Measurements from ENCODE around the gene GALNT6.
A peak's percentile ranks its signal among the peaks of the same experiment; 100 is the strongest.

The GALNT6 gene

DNA sequence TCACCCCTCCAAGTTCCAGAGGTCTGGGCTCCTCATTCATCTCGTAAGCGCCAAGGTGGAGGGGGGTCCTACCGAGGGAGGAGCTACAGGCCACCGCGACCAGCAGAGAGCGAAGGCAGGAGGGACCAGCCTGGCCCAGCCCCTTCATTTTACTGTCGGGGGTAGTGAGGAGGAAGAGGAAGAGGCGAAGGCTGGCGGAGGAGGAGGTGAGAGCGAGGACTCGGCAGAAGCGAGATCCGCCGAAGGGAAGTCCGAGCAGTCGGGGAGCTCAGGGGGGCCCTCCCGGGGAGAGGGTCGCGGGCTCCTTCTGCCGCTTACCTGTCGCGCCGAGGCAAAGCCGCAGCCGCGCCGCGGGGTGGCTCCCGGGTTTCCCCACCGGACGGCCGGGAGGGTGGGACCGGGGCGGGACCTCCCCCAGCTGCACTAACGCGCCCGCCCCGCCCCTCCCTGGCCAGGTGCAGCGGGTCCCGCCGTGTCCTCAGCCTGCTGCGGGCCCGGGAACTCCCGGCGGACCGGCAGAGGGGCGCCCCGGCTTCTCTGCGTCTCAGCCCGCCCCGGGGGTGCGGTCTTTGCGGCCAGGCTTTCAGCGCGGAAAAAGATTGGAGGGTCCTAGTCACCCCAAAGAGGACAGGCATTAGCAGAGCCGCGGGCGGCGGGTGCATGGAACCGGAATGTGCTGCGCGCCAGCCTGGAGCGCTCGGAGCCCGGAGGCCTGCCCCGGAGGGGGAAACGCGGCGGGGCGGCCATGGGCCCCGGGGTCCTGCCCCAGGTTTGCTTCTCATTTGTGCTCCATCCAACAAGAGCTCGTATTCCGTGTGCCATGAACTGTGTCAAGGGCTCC lies at the start of gene GALNT6:
GALNT6 (minus strand) TSS at position 124 of the 841 bp plus-strand sequence. CDS start 11,625 bp downstream, outside the sequence.
- peak; percentile 52 to 54 for DNase-seq (ENCODE audit: extremely low read depth in 1 of 2, low read depth in 1 of 2)

DNA sequence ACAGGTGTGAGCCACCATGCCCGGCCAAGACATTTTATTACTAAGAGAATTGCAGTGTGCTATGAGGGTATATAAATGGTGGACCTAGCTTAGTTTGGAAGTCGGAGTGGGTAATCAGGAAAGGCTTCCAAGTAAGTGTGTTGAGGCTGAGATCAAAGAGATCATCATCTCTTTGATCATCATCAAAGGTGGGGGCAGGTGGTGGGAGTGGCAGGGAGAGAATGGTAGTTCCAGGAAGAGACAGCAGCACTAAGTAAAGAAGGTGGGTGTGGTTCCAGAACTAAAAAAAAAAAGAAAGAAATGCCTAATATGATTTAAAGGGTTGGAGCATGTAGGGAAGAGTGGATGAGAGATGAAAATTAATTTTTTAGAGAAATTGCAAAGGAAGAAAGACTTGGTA lies 48.1 kb upstream of the GALNT6 start:
- no peak for DNase-seq (ENCODE audit: extremely low read depth in 1 of 2, low read depth in 1 of 2)

GRCh38 chr12:51437431-51437830 lies 46.2 kb upstream of the GALNT6 start:
- DNase-seq (ENCODE audit: extremely low read depth in 1 of 2, low read depth in 1 of 2) = no peak

DNA sequence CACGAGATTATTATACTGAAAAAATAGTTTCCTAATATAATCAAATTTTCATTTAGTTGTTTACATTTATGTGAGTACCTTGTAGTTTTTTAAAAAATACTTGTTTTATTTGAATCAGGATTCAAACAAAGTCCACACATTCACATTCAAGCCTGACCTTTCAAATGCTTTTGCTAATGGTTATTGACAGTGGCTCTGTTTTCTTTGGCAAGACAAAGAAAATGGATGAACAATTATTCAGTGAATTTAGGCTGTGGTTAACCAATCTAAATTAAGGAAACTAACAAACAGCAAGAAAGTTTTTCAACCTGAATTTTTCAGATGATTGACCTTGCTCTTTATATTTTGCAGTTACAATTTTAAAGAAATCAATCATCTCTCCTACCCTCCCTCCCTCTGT lies 43.1 kb upstream of the GALNT6 start:
- DNase-seq (ENCODE audit: extremely low read depth in 1 of 2, low read depth in 1 of 2) = no peak

GRCh38 chr12:51432921-51433320 lies 41.7 kb upstream of the GALNT6 start:
- no peak for DNase-seq (ENCODE audit: extremely low read depth in 1 of 2, low read depth in 1 of 2)

DNA sequence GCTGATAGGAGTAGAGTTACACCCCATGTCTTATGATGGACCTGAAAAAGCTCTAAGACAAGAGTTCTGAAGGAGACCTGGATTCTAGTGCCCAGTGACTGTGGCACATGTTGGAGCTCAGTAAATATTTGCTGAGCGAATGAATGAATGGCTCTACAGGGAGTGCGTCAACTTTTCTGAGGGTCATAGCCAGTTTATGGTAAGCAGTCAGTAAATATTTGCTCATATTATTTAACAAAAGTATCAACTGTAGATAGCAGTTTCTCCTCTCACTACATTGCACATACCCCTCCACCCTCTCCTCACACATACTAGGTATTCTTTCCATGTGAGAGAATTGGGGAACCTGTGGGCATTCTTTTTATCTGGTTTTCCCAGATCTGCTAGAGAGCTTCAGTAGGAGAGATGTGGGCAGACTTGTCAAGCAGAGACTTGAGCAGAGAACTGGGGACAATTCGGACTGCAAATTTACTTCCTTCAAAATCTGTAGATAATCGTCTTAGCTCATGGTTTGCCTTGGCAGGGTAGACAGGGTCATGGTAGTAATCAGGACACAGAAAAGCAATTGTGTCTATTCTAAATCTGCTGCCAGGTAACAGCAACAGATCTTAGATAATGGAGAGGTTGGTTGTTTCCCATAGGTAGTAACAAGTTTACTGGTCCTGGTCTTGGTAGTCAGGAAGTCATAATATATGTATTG lies 39.1 kb upstream of the GALNT6 start:
- DNase-seq (ENCODE audit: extremely low read depth in 1 of 2, low read depth in 1 of 2) = no peak

DNA sequence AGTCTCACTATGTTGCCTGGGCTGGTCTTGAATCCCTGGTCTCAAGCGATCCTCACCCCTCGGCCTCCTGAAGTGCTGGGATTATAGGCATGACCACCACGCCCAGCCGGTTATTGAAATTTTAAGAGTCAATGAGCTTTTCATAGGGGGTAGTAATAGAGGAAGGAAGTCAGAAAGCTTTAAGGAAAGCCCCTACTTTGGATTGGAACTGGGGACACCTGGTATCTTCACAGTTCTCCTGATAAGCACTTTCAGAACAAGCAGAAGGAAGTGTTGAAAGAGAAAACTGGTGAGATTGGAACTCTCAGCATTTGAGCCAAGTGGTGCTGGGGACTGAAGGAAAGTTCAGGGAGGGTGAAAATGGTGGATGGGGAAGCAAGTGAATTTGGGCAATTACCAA lies 38.5 kb upstream of the GALNT6 start:
- DNase-seq (ENCODE audit: extremely low read depth in 1 of 2, low read depth in 1 of 2) = no peak

GRCh38 chr12:51428256-51428655 lies 37.0 kb upstream of the GALNT6 start:
- no peak for DNase-seq (ENCODE audit: extremely low read depth in 1 of 2, low read depth in 1 of 2)

- DNase-seq (ENCODE audit: extremely low read depth in 1 of 2, low read depth in 1 of 2) = peak; percentile 65 to 75
Observed at GRCh38 chr12:51424662-51425539, 33.7 kb upstream of the GALNT6 start, which contains the start of gene SLC4A8. SLC4A8 (plus strand) TSS chr12:51424831; CDS start chr12:51424988, 157 bp downstream.

GRCh38 chr12:51424094-51424661 lies 33.0 kb upstream of the GALNT6 start:
- no peak for DNase-seq (ENCODE audit: extremely low read depth in 1 of 2, low read depth in 1 of 2)

GRCh38 chr12:51421266-51421884 lies 30.2 kb upstream of the GALNT6 start:
- DNase-seq (ENCODE audit: extremely low read depth in 1 of 2, low read depth in 1 of 2) = peak in 1 of 2 donors; percentile 13

DNA sequence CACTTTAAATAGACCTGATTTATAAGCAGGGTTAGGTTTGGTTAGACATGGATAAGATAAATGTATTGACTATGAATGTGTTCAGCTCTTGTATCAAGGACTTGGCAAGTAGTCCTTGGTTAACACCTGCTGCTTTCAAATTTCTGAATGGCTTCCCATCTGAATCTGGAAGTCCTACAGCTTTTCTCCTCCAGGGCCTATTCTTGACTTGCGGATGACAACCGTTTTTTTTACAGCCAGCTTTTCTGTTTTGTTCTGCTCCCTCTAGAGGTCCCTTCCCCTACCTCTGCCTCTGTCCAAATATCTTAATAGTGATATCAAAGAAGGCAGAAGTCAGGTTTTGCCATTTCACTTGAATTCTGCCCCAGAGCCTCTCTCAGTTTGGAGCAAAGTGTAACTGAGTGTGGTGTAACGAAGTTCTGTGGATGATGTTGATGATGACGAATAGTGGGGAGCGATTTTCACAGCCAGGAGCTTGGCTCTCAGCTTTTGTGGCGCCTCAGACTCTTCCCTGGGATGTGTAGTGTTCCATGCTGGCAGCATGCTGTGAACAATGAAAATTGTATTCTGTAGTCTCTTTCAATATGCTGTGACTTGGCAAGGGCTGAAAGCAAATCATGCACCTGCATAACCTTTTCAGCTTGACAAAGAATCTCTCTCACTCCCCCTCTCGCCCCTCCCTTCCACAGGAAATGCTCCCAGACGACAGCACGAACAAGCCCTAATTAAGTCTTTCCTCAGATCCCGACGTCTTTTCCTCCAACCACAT lies 28.4 kb upstream of the GALNT6 start:
- no peak for DNase-seq (ENCODE audit: extremely low read depth in 1 of 2, low read depth in 1 of 2)

DNA sequence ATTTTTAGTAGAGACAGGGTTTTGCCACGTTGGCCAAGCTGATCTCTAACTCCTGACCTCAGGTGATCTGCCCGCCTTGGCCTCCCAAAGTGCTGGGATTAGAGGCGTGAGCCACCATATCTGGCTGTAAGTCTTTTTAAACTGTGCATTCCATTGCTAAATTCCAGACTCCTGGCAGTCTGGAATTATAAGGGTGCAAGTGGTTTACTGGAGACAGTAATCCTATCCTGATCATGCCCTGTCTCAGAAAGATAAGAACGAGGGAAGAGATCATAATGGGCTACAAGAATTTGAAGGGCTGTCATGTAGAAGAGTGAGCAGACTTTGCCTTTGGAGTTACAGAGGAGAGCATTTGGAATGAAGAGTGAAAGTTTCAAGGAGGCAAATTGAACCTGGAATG lies 26.6 kb upstream of the GALNT6 start:
- DNase-seq (ENCODE audit: extremely low read depth in 1 of 2, low read depth in 1 of 2) = no peak

- DNase-seq (ENCODE audit: extremely low read depth in 1 of 2, low read depth in 1 of 2) = no peak
Observed at GRCh38 chr12:51415931-51416330, 24.7 kb upstream of the GALNT6 start.

DNA sequence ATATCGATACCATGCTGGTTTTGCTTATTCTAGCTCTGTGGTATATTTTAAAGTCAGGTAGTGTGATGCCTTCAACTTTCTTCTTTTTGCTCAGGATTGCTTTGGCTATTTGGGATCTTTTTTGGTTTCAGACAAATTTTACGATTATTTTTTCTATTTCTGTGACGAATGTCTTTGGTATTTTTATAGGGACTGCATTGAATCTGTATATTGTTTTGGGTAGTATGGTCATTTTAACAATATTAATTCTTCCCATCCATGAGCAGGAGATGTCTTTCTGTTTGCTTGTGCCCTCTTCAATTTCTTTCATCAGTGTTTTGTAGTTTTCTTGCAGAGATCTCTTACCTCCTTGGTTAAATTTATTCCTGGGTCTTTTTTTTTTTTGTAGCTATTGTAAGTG lies 22.6 kb upstream of the GALNT6 start:
- no peak for DNase-seq (ENCODE audit: extremely low read depth in 1 of 2, low read depth in 1 of 2)

GRCh38 chr12:51413149-51413548 lies 21.9 kb upstream of the GALNT6 start:
- DNase-seq (ENCODE audit: extremely low read depth in 1 of 2, low read depth in 1 of 2) = no peak

DNA sequence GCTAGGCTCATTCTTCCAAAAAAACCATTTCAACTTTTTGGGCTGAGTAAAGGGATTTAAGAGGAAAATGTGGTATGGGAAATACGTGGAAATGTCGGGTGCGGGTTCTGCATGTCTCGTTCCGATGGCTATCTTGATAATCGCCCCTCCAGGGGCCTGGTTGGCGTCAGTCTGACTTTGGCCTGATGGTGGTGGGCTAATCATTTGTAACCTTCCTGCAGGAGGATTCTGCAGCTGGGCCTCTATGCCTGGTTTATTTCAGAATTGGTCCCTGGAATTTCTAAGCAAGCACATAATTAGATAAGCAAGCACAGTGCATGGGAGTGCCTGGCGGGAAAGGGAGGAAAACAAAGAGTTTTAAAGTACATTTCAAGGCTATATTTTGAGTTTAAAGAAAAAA lies 18.6 kb upstream of the GALNT6 start:
- DNase-seq (ENCODE audit: extremely low read depth in 1 of 2, low read depth in 1 of 2) = no peak

- no peak for DNase-seq (ENCODE audit: extremely low read depth in 1 of 2, low read depth in 1 of 2)
Observed at GRCh38 chr12:51407604-51408003, 16.4 kb upstream of the GALNT6 start.

GRCh38 chr12:51406859-51407258 lies 15.7 kb upstream of the GALNT6 start:
- DNase-seq (ENCODE audit: extremely low read depth in 1 of 2, low read depth in 1 of 2) = no peak

GRCh38 chr12:51406290-51406689 lies 15.1 kb upstream of the GALNT6 start:
- no peak for DNase-seq (ENCODE audit: extremely low read depth in 1 of 2, low read depth in 1 of 2)
